ENCODE data around the gene NPAS3.

The NPAS3 gene

GRCh38 chr14:33580231-33580749 lies 641.6 kb downstream of the NPAS3 start:
- H3K4me3 ChIP-seq (ENCODE audit: low read length), result no peak overlapping the region
- no peak for DNase-seq (ENCODE audit: low read depth)
- TF ChIP-seq CTCF (conservative IDR thresholded peaks at IDR 0.05; ENCODE audit: low read length), result no peak

- H3K4me3 ChIP-seq (ENCODE audit: low read length), result no peak overlapping the region
- TF ChIP-seq CTCF (conservative IDR thresholded peaks at IDR 0.05; ENCODE audit: low read length), result no peak
- DNase-seq (ENCODE audit: low read depth), result no peak
Observed at GRCh38 chr14:33580841-33581240, 642.2 kb downstream of the NPAS3 start.

- DNase-seq (ENCODE audit: low read depth), result no peak
- no peak overlapping the region for H3K4me3 ChIP-seq (ENCODE audit: low read length)
- no peak for TF ChIP-seq CTCF (conservative IDR thresholded peaks at IDR 0.05; ENCODE audit: low read length)
Observed at GRCh38 chr14:33584697-33585096, 646.0 kb downstream of the NPAS3 start.

- DNase-seq (ENCODE audit: low read depth), result no peak
- no peak for TF ChIP-seq CTCF (conservative IDR thresholded peaks at IDR 0.05; ENCODE audit: low read length)
Observed at GRCh38 chr14:33586806-33587205, 648.1 kb downstream of the NPAS3 start.

GRCh38 chr14:33587791-33588190 lies 649.1 kb downstream of the NPAS3 start:
- peak; percentile 18 for DNase-seq (ENCODE audit: low read depth)
- no peak for TF ChIP-seq CTCF (conservative IDR thresholded peaks at IDR 0.05; ENCODE audit: low read length)
- no peak overlapping the region for H3K4me3 ChIP-seq (ENCODE audit: low read length)

More at GRCh38 chr14:33586806-33587205, 648.1 kb downstream of the NPAS3 start:
- H3K4me3 ChIP-seq (ENCODE audit: low read length), result no peak overlapping the region

GRCh38 chr14:33588771-33589170 lies 650.1 kb downstream of the NPAS3 start:
- no peak for TF ChIP-seq CTCF (conservative IDR thresholded peaks at IDR 0.05; ENCODE audit: low read length)
- H3K4me3 ChIP-seq (ENCODE audit: low read length), result no peak overlapping the region
- no peak for DNase-seq (ENCODE audit: low read depth)

- no peak overlapping the region for H3K4me3 ChIP-seq (ENCODE audit: low read length)
- TF ChIP-seq CTCF (conservative IDR thresholded peaks at IDR 0.05; ENCODE audit: low read length), result no peak
- peak; percentile 91 for DNase-seq (ENCODE audit: low read depth)
Observed at GRCh38 chr14:33589334-33589733, 650.7 kb downstream of the NPAS3 start.
